ENCODE results near the gene HOXC11.

The HOXC11 gene

DNA sequence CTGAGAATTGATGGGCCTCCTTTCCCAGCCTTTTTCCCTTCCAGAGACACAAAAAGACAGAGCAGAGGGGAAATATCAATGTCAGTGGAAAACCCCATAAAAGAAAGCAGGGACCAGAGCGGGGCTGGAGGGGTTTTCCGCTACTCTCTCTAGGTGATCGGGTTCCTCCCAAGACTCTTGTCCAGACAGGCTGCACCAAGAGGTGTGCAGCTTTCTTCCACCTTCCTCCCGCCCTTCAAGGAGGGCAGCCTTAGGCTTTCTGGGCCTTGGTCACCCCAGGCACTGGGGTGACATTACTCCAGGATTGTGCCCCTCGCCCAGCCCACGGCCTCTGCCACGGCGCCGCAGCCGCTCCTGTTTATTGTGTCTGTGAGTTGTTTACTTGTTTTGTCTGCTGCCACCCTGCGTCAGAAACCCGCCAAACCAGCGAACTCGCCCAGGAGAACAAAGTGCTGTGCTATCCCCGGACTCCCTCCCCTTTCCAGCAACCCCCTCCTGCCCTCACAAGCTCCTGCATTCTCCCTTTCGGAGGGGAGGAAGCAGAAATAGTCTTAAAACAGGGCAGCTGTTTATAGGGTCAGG is 48.6 kb downstream of the HOXC11 start:
- no peak for DNase-seq (ENCODE audit: low read depth)

DNA sequence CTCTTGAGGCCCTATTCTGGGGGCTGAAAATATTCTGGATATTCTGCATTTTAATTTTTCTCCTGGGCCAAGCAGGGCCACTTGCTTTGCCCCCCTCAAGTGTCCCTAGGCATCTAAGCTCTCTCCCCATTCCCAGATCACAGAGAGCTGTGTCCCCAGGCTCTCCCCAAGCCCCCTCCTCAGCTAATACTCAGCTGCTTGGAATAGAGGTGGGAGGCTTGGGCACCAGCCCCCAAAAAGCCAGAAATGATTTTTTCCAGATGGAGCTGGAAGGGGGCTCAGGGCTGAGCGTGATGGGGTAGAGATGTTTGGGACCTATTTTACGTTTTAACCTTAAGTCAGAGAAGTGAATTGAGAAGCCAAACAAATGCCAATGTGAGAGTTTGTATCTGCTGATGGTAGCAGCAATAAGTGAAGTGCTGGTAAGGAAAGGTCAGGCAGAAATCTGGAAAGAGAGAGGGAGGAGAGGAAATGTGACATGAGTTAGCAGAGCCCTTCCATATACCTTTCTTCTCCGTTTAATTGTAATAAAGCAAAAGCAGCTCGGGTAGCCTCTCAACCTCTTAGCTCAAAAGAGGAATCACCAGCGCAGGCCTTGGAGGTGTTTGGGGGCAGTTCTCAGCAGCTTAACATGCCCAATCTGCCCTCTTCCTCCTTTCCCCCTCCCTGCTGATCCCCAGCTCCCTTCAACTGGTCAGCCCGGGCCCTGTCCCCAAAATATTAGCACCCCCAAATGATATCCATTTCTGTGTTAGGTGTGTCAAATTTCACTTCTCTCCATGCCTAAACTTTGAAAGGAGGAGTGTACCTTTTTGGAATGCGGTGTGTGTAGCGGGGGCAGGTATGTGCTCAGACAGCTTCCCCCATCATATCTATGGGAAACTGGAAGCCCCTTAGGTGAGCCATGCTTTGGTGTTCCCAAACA is 50.3 kb downstream of the HOXC11 start:
- no peak for DNase-seq (ENCODE audit: low read depth)

DNA sequence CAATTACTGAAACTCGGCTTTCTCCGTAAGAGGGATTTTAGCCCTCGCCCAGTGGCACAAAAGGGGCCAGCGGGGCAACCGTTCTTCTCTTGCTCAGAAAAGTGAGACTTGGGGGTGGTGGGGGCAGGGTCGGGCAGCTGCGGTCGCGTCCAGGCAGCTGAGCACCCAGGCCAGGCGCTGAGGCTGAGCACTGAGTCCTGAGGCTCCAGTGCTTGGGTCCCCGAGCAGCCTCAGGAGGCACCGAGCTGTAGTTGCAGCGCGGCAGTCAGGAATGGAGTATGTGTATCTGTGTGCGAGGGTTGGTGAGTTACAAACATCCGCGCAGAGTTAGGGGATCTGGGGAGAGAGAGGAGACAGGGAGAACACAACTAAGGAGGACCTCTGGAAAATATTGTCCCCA is 51.2 kb downstream of the HOXC11 start:
- no peak for DNase-seq (ENCODE audit: low read depth)

DNA sequence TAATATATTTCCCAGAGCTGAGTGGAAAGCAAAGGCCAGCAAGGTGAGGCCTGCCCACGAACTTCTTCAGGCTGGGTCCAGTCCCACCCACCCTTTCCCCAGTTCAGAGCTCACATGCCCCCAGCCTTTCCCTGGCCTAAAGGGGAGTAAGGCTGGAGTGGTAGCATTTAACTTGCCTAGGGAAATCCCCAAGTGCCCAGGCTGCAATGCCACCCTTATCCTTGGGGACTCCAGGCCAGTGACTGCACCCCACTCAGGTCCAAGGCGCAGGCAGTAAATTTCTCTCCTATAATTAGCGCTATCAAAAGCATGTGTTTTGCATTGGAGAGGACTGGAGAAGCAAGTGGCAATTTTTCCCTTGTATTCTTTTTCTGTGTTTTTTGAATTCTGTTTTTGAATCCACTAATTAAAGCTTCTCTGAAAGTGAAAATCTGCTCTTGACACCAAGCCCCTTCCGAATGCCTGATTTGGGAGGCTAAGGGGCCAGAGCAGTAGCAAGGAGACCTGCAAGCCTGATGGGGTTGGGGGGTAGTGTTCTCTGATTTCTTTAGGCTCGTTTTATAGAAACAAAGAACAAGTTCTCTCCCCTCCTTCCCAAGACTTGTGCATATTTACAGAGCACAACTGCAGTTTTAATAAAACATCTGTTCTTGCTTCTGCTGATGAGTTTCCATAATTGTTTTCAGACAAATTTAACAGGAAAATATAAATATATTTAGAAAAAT is 51.8 kb downstream of the HOXC11 start:
- DNase-seq (ENCODE audit: low read depth) = no peak

DNA sequence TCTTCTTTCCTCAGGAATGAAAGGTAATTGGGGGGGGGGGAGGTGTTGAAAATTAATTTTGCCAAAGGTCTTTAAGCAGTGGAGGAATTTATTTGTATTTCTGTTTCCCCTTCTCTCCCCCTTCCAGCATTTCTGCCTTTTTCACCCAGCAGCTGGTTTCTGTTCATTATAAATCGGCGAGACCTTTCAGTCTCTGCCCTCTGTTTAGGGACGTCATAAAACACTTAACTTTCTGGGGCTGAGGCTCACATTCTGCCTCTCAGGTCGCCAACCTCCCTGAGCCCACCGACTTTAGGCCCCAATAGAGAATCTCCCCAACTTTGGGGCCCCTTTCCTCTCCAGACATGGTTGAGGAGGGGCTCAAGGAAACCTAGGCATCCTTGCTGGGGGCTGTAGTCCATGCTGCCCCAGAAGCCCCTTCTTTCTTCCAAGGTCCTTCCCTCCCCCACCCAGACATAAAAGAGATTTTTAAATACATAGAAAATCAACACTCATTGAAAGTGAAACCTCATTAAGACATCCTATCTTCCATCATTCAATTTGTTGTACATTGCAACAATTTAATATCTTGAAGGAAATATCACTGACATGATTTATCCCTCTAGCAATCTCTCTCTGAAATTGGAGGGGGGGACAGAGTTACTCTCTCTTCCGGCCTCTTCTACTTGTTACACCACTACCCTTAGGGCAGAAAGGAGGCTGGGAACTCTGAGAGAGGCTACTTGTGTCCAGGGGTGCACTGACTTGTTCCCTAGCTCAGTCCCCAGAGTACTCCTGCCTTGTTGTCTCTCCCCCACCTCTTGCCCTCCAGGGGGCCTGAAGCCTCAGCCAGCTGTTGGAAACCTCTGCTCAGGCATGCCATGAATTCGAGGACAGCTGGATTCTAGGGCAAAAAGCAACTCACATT is 52.8 kb downstream of the HOXC11 start:
- DNase-seq (ENCODE audit: low read depth) = no peak

DNA sequence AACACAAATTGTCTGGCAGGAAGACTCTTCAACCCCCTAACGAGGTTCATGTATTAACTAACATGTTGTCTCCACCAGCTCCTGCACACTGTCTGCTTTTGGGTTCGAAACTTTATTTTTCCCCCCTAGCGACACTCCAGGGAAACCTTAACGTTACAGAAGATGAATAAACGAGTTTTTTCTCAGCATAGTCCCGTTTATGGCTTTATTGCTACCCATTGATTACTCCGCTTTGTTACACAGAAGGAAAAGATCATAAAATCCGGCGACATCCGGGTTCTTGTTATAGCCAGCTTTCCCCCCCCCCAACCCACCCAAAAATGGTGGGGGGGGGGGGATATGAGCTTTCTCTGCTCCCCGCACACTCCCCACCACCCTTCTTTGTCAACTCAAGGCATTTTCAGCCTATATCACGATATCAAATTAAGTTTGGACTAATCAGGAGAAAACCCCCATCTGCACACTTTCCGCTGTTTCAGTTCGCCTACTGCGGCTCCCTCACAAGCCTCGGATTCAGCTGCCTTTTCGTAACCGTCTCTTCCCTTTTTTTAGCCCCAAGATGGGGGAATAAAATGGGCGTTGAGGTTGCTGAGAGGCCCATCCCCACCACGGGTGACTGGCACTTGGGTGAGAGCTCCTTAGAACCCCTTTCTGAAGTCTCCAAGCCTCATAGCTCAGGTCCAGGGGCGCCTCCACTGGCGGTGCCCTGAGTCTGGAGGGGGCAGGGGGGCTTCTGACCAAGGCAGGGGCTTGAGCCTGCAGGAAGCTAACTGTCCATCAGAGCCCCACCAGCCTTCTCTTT is 53.9 kb downstream of the HOXC11 start:
- DNase-seq (ENCODE audit: low read depth) = no peak
